ENCODE results near the gene CPB2.

The CPB2 gene

GRCh38 chr13:46097015-46097414 is 7.8 kb downstream of the CPB2 start:
- no peak for DNase-seq

- DNase-seq: no peak
Measured at GRCh38 chr13:46094478-46094877, 10.4 kb downstream of the CPB2 start.

- no peak for DNase-seq
Measured at GRCh38 chr13:46088821-46089562, 15.8 kb downstream of the CPB2 start.

- no peak for DNase-seq
Measured at GRCh38 chr13:46087481-46087880, 17.4 kb downstream of the CPB2 start.

- DNase-seq: no peak
Measured at GRCh38 chr13:46086985-46087384, 17.8 kb downstream of the CPB2 start.

- DNase-seq: no peak
Measured at GRCh38 chr13:46086421-46086922, 18.4 kb downstream of the CPB2 start.

GRCh38 chr13:46085737-46086136 is 19.1 kb downstream of the CPB2 start:
- no peak for DNase-seq

- DNase-seq: no peak
Measured at GRCh38 chr13:46082324-46082723, 22.5 kb downstream of the CPB2 start.

GRCh38 chr13:46079770-46080169 is 25.1 kb downstream of the CPB2 start:
- no peak for DNase-seq

GRCh38 chr13:46077265-46077664 is 27.6 kb downstream of the CPB2 start:
- no peak for DNase-seq

- no peak for DNase-seq
Measured at GRCh38 chr13:46076827-46077226, 28.0 kb downstream of the CPB2 start.

GRCh38 chr13:46075811-46076210 is 29.0 kb downstream of the CPB2 start:
- no peak for DNase-seq

GRCh38 chr13:46071590-46072249 is 33.1 kb downstream of the CPB2 start:
- no peak for DNase-seq

- no peak for DNase-seq
Measured at GRCh38 chr13:46063292-46063691, 41.5 kb downstream of the CPB2 start.

- DNase-seq: no peak
Measured at GRCh38 chr13:46062185-46062584, 42.6 kb downstream of the CPB2 start.

- DNase-seq: no peak
Measured at GRCh38 chr13:46059405-46059804, 45.4 kb downstream of the CPB2 start.

- no peak for DNase-seq
Measured at GRCh38 chr13:46058268-46058667, 46.6 kb downstream of the CPB2 start.

GRCh38 chr13:46057256-46058015 is 47.4 kb downstream of the CPB2 start:
- DNase-seq: no peak

- DNase-seq: no peak
Measured at GRCh38 chr13:46053162-46054012, 51.4 kb downstream of the CPB2 start.

- peak; percentile 93 for DNase-seq
Measured at GRCh38 chr13:46052319-46053161, 52.3 kb downstream of the CPB2 start, which contains the start of gene ZC3H13. ZC3H13 (minus strand) TSS chr13:46052746; CDS start chr13:46045507, 7,239 bp downstream.

GRCh38 chr13:46051968-46052318 is 52.9 kb downstream of the CPB2 start:
- no peak for DNase-seq

GRCh38 chr13:46050771-46051170 is 54.1 kb downstream of the CPB2 start:
- DNase-seq: no peak
